ENCODE measurements around the gene STIP1. TPM values are rescaled to one million over a fixed set of nuclear protein-coding genes. Genes with fewer than 3 reads are reported as not detected.
A peak's percentile ranks its signal among the peaks of the same experiment; 100 is the strongest.

Gene STIP1
- total and polyA plus RNA-seq, 7 donors = 124 to 207 (median 171) TPM

GRCh38 chr11:64223001-64223651 is 37.2 kb downstream of the STIP1 start:
- Histone ChIP-seq H3K36me3 (ENCODE audit: insufficient read depth in 1 of 2, low read depth in 1 of 2) (peaks cover 0 to 34% of the 10 kb centered on the region in 2 donors), H3K4me1 (peaks cover 40% of the 10 kb centered on the region), H3K27ac (peak overlapping the region; percentile 77), H3K4me3 (no peak overlapping the region), H3K9me3 (no peaks in the 10 kb centered on the region), H3K27me3 (ENCODE audit: insufficient read depth in 3 of 3, low read length in 2 of 3) (no peaks in the 10 kb centered on the region)
- peak in 2 of 4 donors; percentile 14 to 36 for ATAC-seq
- DNase-seq = peak; percentile 50 to 68
- no peak for TF ChIP-seq CTCF (IDR thresholded peaks at IDR 0.05)
- intact Hi-C loops (cut with DNase I) = no loop called here
- WGBS, 3 donors = 31 to 44% (median 37%) methylated on average over 24 of the region's 24 CpGs

GRCh38 chr11:64224151-64224890 is 38.4 kb downstream of the STIP1 start:
- Histone ChIP-seq H3K4me1 (peaks cover 42% of the 10 kb centered on the region), H3K27ac (peak overlapping the region; percentile 91), H3K9me3 (no peaks in the 10 kb centered on the region), H3K36me3 (ENCODE audit: insufficient read depth in 1 of 2, low read depth in 1 of 2) (peaks cover 0 to 32% of the 10 kb centered on the region in 2 donors), H3K4me3 (peak overlapping the region; percentile 74), H3K27me3 (ENCODE audit: insufficient read depth in 3 of 3, low read length in 2 of 3) (no peaks in the 10 kb centered on the region)
- no peak for TF ChIP-seq CTCF (IDR thresholded peaks at IDR 0.05)
- ATAC-seq = no peak
- 83 to 86% (median 83%) methylated on average over 17 of the region's 17 CpGs for WGBS, 3 donors
- DNase-seq = no peak
- intact Hi-C loops (cut with DNase I) = no loop called here

- Histone ChIP-seq H3K4me1 (peaks cover 49% of the 10 kb centered on the region), H3K27me3 (ENCODE audit: insufficient read depth in 3 of 3, low read length in 2 of 3) (no peaks in the 10 kb centered on the region), H3K36me3 (ENCODE audit: insufficient read depth in 1 of 2, low read depth in 1 of 2) (peaks cover 0 to 29% of the 10 kb centered on the region in 2 donors), H3K4me3 (peak overlapping the region; percentile 74), H3K27ac (peak overlapping the region; percentile 91), H3K9me3 (no peaks in the 10 kb centered on the region)
- ATAC-seq (peak in 3 of 4 donors; percentile 1 to 3 (median 2)), DNase-seq (peak in 1 of 2 donors; percentile 51)
- 44 to 55% (median 48%) methylated on average over 22 of the region's 22 CpGs for WGBS, 3 donors
- intact Hi-C loops (cut with DNase I) = loop anchor here in 1 of 2 donors (5.0 kb wide), 1 partner anchor 38 kb away; the partner anchor contains the start of gene STIP1
- TF ChIP-seq CTCF (IDR thresholded peaks at IDR 0.05) = no peak
Measured at GRCh38 chr11:64224891-64225607, 39.1 kb downstream of the STIP1 start.

- Histone ChIP-seq H3K27me3 (ENCODE audit: insufficient read depth in 3 of 3, low read length in 2 of 3) (no peaks in the 10 kb centered on the region), H3K4me3 (peak within 1 kb of the TSS; percentile 74), H3K36me3 (ENCODE audit: insufficient read depth in 1 of 2, low read depth in 1 of 2) (peaks cover 0 to 23% of the 10 kb centered on the region in 2 donors), H3K9me3 (no peaks in the 10 kb centered on the region), H3K27ac (peak within 1 kb of the TSS; percentile 91), H3K4me1 (peaks cover 50% of the 10 kb centered on the region)
- peak; percentile 81 to 88 (median 82) for ATAC-seq
- WGBS, 3 donors = 1% methylated on average over 48 to 54 of the region's 54 CpGs
- peak; percentile 92 to 96 for DNase-seq
- intact Hi-C loops (cut with DNase I) = loop anchor here in 1 of 2 donors (5.0 kb wide), 1 partner anchor 39 kb away; the partner anchor contains the start of gene STIP1
- peak; percentile 25 for TF ChIP-seq CTCF (IDR thresholded peaks at IDR 0.05)
Measured at GRCh38 chr11:64225608-64226506, 39.9 kb downstream of the STIP1 start, which contains the start of the genes NUDT22 and TRPT1. NUDT22 (plus strand) TSS chr11:64226274; CDS start chr11:64226653, 379 bp downstream. TRPT1 (minus strand) TSS chr11:64226186; CDS start chr11:64225860, 326 bp downstream.

Measured in psoas muscle (tissue), 8 donors.